ENCODE data around the gene SHISA6. TPM values are rescaled to one million over a fixed set of nuclear protein-coding genes. Genes with fewer than 3 reads are reported as not detected.

SHISA6 gene
- total RNA-seq, 1 donor from 2014 or later: 11.0 TPM

DNA sequence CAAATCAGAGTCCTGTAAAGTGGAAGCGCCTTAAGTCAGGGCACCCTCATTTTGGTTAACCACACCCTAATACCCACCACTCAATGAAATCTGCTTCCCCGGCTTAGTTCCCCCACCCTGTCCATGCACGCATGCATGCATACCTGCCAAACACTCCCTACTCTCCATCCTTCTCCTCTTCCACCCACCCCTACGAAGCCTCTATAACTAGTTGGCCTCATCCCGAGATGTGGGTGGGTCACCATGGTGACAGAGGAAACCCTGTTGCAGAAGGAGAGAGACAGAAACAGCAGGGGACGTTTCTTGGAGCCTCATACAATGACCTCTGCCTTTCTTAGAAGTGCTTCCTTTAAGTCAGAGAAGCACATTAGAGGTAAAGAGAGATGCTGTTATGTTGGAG is 310.4 kb downstream of the SHISA6 start:
- ATAC-seq: no peak
- intact Hi-C loops (cut with DNase I): no loop called here
- DNase-seq (ENCODE audit: low spot score): no peak

DNA sequence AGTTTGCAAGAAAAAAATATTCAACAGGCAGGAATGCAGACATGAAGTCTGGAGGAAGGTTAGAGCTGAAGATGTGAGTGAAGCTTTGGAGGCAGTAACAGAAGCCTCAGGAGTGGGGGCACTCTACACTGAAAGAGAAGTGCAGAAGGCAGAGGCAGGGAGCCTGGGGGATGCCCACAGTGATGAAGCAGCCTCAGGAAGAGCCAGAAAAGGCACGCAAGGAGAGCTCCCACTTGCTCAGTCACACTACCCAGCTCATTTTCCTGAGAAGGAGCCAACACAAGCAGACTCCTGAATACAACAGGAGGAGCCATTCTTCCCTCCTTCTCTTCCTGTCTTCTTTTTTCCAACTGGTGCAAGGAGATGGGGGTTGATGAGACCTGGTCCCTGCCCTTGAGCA is 312.1 kb downstream of the SHISA6 start:
- no peak for DNase-seq (ENCODE audit: low spot score)
- intact Hi-C loops (cut with DNase I): no loop called here
- ATAC-seq: no peak

DNA sequence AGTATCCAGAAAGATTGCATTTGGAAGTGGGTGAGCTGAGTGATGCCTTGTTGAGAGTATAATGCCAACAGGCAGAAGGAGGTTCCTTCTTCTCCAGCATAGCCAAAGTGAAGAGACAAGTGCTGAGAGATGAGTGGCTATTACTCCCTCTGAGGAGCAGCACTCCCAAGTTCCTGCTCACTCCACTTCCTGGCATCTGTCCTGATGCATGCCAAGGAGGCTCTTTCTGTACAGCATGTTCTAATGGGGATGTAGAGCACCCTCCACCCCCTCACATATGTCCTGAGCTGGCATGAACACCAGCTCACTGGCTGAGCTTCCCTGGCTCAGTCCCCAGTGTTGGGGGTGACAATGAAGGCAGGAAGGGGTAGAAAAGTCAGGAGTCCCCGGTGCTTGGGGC is 313.0 kb downstream of the SHISA6 start:
- DNase-seq (ENCODE audit: low spot score) (no peak), ATAC-seq (no peak)
- intact Hi-C loops (cut with DNase I): no loop called here

DNA sequence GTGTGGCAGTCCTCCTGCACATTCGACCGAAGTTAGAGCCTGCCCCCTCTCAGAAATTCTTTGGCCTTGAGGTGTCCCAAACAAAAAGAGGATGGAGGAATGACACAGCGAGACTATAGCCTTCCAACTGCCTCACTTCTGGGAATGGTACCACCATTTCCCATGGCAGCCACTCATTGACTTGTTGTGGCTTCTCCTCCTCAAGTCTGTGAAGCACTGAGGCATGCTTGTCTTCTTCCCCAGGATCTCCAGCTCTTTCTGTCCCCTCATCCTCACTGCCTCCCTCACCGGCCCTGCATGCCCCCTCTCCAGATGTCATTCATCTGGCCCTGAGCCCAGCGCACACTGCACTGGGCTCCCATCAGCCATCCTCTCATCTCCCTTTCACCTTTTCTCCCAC is 313.5 kb downstream of the SHISA6 start:
- DNase-seq (ENCODE audit: low spot score) (no peak), ATAC-seq (no peak)
- intact Hi-C loops (cut with DNase I): no loop called here

DNA sequence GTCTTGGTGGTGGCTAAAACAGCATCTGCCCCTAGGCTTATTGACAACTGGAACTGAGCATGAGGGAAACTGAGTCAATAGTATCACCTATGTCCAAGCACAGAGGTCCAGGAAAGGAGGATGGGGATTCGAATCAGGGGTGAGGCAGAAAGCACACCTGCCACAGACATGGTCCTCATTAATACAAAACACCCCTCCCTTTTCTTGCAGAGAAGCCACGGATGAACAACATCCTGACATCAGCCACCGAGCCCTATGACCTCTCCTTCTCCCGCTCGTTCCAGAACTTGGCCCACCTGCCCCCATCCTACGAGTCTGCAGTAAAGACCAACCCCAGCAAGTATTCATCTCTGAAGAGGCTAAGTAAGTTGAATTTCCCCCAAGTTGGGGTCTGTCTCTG is 314.5 kb downstream of the SHISA6 start:
- intact Hi-C loops (cut with DNase I): no loop called here
- DNase-seq (ENCODE audit: low spot score) (no peak), ATAC-seq (no peak)

DNA sequence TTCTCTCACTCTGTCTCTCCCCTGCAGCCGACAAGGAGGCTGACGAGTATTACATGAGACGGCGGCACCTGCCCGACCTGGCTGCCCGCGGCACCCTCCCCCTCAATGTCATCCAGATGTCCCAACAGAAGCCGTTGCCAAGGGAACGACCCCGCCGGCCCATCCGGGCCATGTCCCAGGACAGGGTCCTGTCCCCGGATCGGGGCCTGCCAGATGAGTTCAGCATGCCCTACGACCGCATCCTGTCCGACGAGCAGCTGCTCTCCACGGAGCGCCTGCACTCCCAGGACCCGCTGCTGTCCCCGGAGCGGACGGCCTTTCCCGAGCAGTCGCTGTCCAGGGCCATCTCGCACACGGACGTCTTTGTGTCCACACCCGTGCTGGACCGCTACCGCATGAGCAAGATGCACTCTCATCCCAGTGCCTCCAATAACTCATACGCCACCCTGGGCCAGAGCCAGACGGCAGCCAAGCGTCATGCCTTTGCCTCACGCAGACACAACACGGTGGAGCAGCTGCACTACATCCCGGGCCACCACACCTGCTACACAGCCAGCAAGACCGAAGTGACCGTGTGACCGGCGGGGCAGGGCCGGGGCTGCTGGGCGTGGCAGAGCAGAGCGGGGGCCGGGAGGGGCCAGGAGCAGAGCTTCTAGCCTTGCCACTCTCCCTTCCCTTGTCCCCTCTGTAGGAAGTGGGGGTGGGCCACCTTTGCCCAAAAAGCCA is 316.9 kb downstream of the SHISA6 start:
- no peak for DNase-seq (ENCODE audit: low spot score)
- no peak for ATAC-seq
- intact Hi-C loops (cut with DNase I): no loop called here

DNA sequence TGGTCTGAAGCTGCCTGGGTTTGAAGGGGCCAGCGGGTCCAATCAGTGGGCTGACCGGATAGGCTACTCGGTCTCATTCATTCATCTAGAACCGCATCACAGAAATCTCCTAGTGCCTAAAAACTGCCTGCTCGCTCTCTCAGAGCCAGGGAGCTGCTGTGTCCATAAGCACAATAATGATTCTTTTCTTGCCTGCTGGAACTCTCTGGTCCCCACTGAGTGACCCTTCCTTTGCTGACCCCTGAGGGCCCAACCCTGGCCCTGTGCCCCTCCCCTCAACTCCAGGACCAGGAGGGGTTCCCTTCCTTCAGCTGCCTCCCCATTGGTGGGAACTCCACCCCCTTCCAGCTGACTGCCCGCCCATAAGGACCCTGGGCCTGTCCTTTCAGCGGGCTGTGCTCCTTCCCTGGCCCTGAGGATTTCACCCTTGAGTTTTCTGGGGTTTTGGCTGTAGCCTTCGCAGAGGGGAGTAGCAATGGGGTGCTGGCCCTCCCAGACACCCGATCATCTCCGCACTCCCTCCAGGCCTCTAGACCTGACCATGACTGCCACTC is 317.7 kb downstream of the SHISA6 start:
- intact Hi-C loops (cut with DNase I): no loop called here
- DNase-seq (ENCODE audit: low spot score) (no peak), ATAC-seq (no peak)

DNA sequence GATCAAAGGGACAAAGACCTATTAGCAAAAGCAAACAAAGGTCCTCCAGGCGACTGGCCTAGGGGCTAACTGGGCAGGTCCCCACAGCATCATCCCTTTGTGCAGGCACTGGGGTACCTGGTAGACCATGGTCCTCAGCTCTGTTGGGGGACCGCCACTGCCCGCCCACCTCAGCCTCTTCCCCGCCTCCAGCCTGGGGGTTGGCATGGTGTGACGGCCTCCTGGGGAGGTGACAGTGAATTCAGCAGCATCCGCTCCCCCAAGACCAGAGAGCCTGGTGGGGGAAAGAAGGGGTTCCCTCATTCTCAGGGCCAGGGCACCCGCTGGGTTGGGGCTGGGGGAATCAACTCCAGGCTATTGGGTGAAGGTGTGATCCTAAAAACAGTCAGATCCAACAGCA is 318.6 kb downstream of the SHISA6 start:
- DNase-seq (ENCODE audit: low spot score): no peak
- intact Hi-C loops (cut with DNase I): no loop called here
- no peak for ATAC-seq

DNA sequence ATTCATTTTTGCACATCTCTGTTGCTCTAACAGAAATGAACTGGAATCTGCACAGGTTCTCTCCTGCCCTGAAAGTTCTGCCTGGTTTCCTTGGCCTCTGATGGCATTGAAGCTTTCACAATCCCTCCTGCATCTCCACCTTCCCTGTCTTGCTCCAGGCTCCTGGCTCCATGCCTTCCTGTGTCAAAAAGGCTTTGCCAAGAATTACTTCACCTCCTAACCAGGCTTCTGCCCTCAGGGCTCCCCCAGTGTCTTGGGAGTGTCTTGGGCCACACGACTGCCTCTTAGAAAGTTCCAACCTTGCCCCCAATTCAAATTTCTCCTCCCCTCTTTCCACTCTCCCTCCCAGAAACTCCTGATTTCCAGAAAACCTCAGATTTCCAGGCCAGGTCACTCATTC is 320.3 kb downstream of the SHISA6 start:
- DNase-seq (ENCODE audit: low spot score) (no peak), ATAC-seq (peak; percentile 31)
- intact Hi-C loops (cut with DNase I): no loop called here

DNA sequence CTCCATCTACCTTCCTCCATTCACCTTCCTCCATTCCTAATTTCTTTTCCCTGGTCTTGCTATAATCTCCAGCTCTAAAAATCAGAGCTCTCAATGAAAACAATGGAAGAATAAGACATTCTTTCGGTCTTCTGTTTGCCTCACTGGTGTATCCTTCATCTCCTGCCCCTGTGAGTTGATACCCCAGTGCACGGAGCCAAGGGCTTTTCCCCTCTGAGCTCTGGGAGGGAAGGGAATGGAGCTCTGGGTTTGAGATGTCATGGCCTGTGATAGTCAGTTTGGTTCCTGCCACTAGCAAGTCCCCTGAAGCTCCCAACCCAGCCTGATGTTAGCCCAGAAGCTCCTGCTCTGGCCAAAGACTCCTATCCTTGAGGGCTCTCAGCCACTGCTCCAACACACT is 320.7 kb downstream of the SHISA6 start:
- ATAC-seq: no peak
- intact Hi-C loops (cut with DNase I): no loop called here

DNA sequence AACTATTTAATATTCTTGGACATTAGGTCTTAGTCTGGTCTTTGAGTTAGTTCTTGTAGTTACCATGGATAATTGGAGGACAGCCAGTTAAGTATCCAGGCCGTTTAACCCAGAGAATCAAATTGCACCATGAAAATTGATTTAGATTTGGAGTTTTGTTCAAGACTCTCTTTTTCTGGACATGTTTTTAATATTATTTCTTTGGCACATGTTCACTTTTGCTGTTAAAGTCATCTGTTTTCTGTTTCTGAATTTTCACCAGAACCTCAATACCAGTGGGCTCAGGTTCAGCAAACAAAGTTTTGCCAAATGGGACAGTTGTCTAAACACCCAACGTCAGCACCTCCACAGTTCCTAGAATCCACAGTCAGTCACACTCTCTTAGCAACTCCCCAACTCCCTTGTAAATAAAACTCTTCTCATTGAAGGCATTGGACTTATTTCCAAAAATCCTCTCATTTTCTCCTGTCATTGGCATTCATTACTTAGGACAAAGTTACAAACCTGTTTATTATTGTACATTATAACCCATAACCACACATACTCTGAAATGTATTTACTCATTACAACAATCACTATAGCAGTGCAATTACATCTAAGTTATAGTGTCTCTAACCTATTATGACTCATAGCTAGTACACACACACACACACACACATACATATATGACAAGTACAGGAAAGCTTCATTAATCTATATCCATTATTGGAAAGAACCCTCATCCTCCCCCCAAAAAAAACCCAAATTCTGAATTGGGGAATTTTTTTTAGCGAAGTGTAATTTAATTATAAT is 323.8 kb downstream of the SHISA6 start:
- ATAC-seq (peak; percentile 96), DNase-seq (ENCODE audit: low spot score) (no peak)
- intact Hi-C loops (cut with DNase I): no loop called here

More for the DNA sequence above, 320.7 kb downstream of the SHISA6 start:
- DNase-seq (ENCODE audit: low spot score): no peak

DNA sequence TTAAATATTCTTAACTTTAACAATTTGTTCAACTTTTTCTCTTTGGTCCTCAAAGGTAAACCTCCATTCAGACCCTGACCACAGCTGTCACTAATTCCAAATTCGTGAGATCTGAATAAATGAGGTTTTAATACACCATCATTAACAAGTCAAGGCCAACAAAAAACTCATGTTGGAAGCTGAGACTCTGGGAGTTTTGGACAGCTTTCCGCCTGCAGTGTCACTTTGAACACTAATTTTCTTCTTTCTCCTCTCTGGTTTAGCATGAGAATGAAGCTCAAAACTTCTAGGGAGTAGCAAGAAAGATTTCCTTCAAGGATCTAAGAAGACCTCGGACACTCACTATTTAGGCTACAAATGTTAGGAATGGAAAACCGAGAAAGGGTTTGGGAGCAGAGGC is 324.6 kb downstream of the SHISA6 start:
- intact Hi-C loops (cut with DNase I): no loop called here
- DNase-seq (ENCODE audit: low spot score) (no peak), ATAC-seq (no peak)

DNA sequence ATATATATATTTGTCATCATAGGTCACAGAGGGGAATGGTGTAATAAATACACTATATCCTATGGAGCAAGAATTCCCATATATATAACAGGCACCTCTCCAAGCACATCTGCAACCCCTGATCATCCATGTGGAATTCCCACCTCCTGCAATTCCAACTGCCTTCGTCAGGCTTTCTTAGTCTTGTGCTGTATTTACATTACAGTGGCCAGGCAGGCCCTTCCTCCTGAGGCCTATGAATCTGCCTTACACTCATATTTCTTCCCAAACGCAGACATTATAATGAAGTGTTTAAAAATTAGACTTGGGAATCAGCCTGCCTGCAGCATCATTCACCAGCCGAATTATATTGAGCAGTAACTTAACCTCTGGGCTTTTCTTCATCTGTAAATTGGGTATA is 338.0 kb downstream of the SHISA6 start:
- no peak for DNase-seq (ENCODE audit: low spot score)
- no peak for ATAC-seq
- intact Hi-C loops (cut with DNase I): no loop called here

DNA sequence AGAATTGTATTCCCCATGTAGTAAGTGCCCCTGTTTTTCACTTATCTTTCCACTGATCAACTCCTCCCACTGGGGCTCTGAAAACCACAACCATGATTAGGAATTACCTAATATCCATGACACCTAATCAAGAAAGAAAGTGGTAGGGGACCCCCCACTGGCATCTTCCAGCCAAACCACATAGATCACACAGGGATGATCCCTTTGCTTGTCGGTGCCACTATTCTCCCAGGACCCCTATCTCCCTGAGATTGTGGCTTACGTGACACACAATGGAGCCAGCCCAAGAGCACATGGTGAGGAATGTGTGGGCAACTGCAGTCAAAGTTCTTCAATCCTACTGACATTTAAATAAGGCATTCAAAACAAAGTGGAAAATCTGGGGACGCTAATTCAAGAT is 339.7 kb downstream of the SHISA6 start:
- intact Hi-C loops (cut with DNase I): no loop called here
- ATAC-seq (no peak), DNase-seq (ENCODE audit: low spot score) (no peak)

DNA sequence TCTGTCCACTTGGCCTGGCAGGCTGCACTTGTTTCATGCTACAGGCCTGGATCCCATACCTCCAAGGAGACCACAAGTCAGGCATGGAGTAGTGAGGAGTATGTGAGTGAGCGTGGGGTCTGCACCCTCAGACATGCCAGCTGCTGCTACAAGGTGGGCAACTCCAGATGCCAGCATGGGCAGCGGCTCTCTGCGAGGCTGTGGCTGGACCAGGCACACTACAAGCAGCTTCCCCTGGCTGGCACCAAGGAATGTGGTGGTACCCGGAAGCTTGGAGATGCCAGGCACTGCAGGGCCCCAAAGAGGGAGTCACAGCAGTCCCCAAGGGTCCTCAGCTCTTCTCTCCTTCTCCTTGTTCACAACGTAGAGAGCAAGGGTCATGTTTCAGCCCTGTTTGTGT is 341.2 kb downstream of the SHISA6 start:
- intact Hi-C loops (cut with DNase I): no loop called here
- ATAC-seq (no peak), DNase-seq (ENCODE audit: low spot score) (no peak)

DNA sequence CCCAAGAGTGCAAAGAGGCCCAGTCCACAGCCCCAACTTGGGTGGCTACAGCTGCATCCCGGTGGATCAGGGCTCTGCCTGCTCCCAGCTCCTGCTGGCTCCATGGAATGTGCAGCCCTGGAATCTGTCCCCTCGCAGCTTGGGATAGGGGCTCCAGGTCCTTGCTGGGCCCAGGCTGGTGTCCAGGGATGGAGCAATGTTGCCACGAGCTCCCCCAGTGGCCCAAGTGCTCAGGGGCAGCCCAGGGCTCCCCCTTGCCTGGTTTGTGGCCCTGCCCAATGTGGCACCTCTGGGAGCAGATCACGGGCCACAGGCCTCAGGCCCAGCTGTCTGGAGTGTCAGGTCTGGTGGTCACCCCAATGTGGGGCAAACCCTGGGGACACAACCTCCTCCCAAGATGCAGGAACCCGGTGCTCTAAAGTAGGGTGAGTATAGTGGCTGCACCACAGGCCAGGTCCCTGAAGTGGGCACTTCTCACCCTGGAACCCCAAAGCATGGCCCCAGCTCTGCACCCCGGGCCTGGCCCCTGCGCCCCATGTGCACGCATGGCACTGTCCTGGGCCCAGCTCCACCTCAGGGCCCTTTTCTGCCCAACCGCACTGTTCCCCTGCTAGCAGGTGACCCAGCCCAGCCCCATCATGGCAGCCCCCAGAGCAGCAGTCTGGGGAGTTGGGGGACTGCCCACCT is 342.4 kb downstream of the SHISA6 start:
- ATAC-seq (peak; percentile 15), DNase-seq (ENCODE audit: low spot score) (no peak)
- intact Hi-C loops (cut with DNase I): no loop called here

DNA sequence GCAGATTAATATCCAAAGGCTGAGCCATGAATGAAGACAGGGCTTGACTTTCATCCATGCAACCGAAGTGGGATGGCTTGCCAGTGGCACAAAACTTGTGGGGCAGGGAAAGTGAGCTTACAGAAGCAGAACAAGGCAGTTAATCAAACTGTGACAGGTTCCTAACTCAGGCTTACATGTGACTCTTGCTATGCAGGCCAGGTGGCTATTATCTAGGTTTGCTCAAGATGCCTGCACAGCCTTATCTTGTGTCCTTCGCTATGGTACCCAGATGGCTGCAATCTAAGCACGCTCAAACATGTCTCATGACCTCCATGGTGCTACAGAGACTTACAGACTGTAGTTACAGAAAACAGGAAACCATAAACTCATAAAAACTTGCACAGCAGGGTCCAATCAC is 348.7 kb downstream of the SHISA6 start:
- DNase-seq (ENCODE audit: low spot score): no peak
- no peak for ATAC-seq
- intact Hi-C loops (cut with DNase I): no loop called here

DNA sequence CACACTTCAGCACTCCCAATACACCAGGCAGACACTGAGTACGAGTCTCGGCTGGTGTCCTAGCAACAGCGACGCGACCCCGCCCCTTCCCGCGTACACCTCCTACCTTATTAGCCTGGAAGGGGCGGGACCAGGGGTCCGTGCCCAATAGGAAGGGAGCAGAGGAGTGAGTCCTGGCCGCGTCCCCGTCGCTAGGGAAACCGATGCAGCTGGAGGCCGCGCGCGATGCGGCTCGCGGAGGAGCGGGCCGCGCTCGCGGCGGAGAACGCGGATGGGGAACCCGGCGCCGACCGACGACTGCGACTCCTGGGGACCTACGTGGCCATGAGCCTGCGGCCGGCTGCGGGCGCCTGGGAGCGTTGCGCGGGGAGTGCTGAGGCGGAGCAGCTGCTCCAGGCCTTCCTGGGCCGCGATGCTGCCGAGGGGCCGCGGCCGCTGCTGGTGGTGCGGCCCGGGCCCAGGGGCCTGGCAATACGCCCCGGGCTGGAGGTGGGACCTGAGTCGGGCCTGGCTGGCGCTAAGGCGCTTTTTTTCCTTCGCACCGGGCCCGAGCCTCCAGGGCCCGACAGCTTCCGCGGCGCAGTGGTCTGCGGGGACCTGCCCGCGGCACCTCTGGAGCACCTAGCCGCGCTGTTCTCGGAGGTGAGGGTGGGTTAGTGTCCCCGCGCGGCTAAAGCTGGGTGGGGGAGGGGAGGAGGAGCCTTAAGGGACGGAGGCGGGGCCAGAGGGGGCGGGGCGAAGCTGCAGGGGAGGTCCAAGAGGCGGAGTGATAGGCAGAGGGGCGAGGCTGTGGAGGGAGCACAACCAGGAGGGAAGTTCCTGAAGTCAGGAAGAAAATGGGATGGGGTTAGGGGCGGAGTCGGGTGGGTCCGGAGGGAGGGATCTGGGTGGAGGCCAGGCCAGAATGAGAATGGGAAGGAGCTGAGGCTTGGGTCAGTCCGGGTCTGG is 357.5 kb downstream of the SHISA6 start, which contains the start of gene DNAH9:
DNAH9 (plus strand) TSS at position 197 of the 948 bp plus-strand sequence; CDS start at position 226, 29 bp downstream.
- intact Hi-C loops (cut with DNase I): no loop called here
- DNase-seq (ENCODE audit: low spot score) (peak; percentile 96), ATAC-seq (peak; percentile 98)

DNA sequence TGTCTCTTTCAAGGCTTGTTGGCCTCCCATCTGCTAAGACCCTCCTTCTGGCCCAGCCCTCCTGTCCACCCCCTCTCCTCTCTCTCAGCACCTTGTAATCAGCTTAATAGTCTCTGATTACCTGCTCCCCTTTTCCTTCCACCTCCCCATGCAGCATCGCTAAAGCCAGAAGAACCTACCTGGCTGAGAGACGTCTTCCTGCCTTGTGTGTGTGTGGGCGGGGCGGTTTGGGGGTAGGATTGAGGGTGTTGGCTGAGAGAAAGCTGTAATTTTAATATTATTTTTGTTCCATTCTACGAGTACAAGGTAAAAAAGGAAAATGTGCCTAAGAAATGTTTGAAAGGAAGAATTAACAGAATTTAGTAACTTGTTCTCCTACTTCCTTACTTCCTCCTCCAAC is 360.6 kb downstream of the SHISA6 start:
- ATAC-seq: no peak
- intact Hi-C loops (cut with DNase I): no loop called here
- no peak for DNase-seq (ENCODE audit: low spot score)
